ENCODE results near the gene SLC16A5.
A peak's percentile ranks its signal among the peaks of the same experiment; 100 is the strongest.

SLC16A5 gene

GRCh38 chr17:75153780-75154194, 66.0 kb downstream of the SLC16A5 start:
- Histone ChIP-seq H3K4me1 (ENCODE audit: insufficient read depth, low read length) (peaks cover 6% of the 10 kb centered on the region; the same call in 1 of the 2 replicates), H3K9me3 (ENCODE audit: control insufficient read depth, insufficient read depth, low read length) (no peaks in the 10 kb centered on the region), H3K9ac (ENCODE audit: low read depth, low read length) (peak overlapping the region; percentile 85), H3K36me3 (ENCODE audit: insufficient read depth, low read length) (peaks cover 1% of the 10 kb centered on the region)

GRCh38 chr17:75154195-75155106, 66.7 kb downstream of the SLC16A5 start, which contains the start of gene JPT1:
Gene JPT1 (minus strand): TSS chr17:75154512. CDS start chr17:75154397, 115 bp downstream.
- Histone ChIP-seq H3K4me1 (ENCODE audit: insufficient read depth, low read length) (peaks cover 10% of the 10 kb centered on the region), H3K36me3 (ENCODE audit: insufficient read depth, low read length) (no peaks in the 10 kb centered on the region), H3K9ac (ENCODE audit: low read depth, low read length) (peak within 1 kb of the TSS; percentile 85), H3K9me3 (ENCODE audit: control insufficient read depth, insufficient read depth, low read length) (no peaks in the 10 kb centered on the region)

- Histone ChIP-seq H3K9ac (ENCODE audit: low read depth, low read length) (peak overlapping the region; percentile 28; the same call in 1 of the 2 replicates), H3K36me3 (ENCODE audit: insufficient read depth, low read length) (no peaks in the 10 kb centered on the region), H3K9me3 (ENCODE audit: control insufficient read depth, insufficient read depth, low read length) (no peaks in the 10 kb centered on the region), H3K4me1 (ENCODE audit: insufficient read depth, low read length) (peaks cover 10% of the 10 kb centered on the region)
Measured at GRCh38 chr17:75155191-75155601, 67.4 kb downstream of the SLC16A5 start.

Measured in ES-I3 (cell line).